ENCODE measurements around the gene TAPBPL. TPM values are rescaled to one million over a fixed set of nuclear protein-coding genes. Genes with fewer than 3 reads are reported as not detected.
A peak's percentile ranks its signal among the peaks of the same experiment; 100 is the strongest.

The TAPBPL gene
- total and polyA plus RNA-seq, 10 donors, result 15.0 to 50.1 (median 39.0) TPM

GRCh38 chr12:6423267-6424007 is 28.4 kb upstream of the TAPBPL start:
- intact Hi-C loops (cut with DNase I; ENCODE audit: low total_unique reads), result loop anchor here (5.0 kb wide), 2 partner anchors 49 to 114 kb away; partner anchors contain the start of gene VAMP1

GRCh38 chr12:6424008-6424347 is 27.9 kb upstream of the TAPBPL start:
- intact Hi-C loops (cut with DNase I; ENCODE audit: low total_unique reads), result loop anchor here (5.0 kb wide), 2 partner anchors 48 to 113 kb away; partner anchors contain the start of gene VAMP1
- no peaks in the 10 kb centered on the region for H3K27me3 ChIP-seq (replicated peaks in 1 of 7)

More at GRCh38 chr12:6423267-6424007, 28.4 kb upstream of the TAPBPL start:
- no peaks in the 10 kb centered on the region for H3K9me3 ChIP-seq
- peak overlapping the region in 4 of 8 donors; percentile 42 to 88 (median 64) for H3K27ac ChIP-seq
- no peaks in the 10 kb centered on the region for H3K27me3 ChIP-seq (replicated peaks in 1 of 7)
- no peaks in the 10 kb centered on the region for H3K36me3 ChIP-seq
- TF ChIP-seq CTCF (IDR thresholded peaks at IDR 0.05 in 8 of 11, conservative IDR thresholded peaks at IDR 0.05 in 3 of 11) (peak; percentile 89 to 98 (median 92)), POLR2A (IDR thresholded peaks at IDR 0.05) (no peak), POLR2AphosphoS5 (IDR thresholded peaks at IDR 0.05) (peak; percentile 21 to 88 (median 78))
- WGBS, 5 donors, result 0 to 9% (median 7%) methylated on average over 8 to 9 of the region's 9 CpGs
- peaks cover 4 to 61% (median 40%) of the 10 kb centered on the region in 6 donors for H3K4me1 ChIP-seq
- peak; percentile 90 for DNase-seq
- H3K4me3 ChIP-seq, result peak overlapping the region in 1 of 8 donors; percentile 20

GRCh38 chr12:6424866-6425265 is 27.0 kb upstream of the TAPBPL start:
- TF ChIP-seq POLR2AphosphoS5 (IDR thresholded peaks at IDR 0.05) (no peak), POLR2A (IDR thresholded peaks at IDR 0.05) (no peak), CTCF (IDR thresholded peaks at IDR 0.05 in 8 of 11, conservative IDR thresholded peaks at IDR 0.05 in 3 of 11) (no peak)

More at GRCh38 chr12:6424008-6424347, 27.9 kb upstream of the TAPBPL start:
- Histone ChIP-seq H3K9me3 (no peaks in the 10 kb centered on the region), H3K4me1 (peaks cover 4 to 59% (median 38%) of the 10 kb centered on the region in 6 donors), H3K4me3 (peak overlapping the region in 1 of 8 donors; percentile 20), H3K36me3 (no peaks in the 10 kb centered on the region), H3K27ac (peak overlapping the region in 4 of 8 donors; percentile 42 to 88 (median 64))
- TF ChIP-seq CTCF (IDR thresholded peaks at IDR 0.05 in 8 of 11, conservative IDR thresholded peaks at IDR 0.05 in 3 of 11) (no peak), POLR2AphosphoS5 (IDR thresholded peaks at IDR 0.05) (peak in 1 of 3 donors; percentile 1), POLR2A (IDR thresholded peaks at IDR 0.05) (no peak)
- WGBS, 5 donors, result 43 to 66% (median 49%) methylated on average over 6 of the region's 6 CpGs
- no peak for DNase-seq

More at GRCh38 chr12:6424866-6425265, 27.0 kb upstream of the TAPBPL start:
- peak overlapping the region in 3 of 8 donors; percentile 82 to 88 (median 86) for H3K27ac ChIP-seq
- H3K9me3 ChIP-seq, result no peaks in the 10 kb centered on the region
- H3K36me3 ChIP-seq, result no peaks in the 10 kb centered on the region
- WGBS, 5 donors, result 78 to 91% (median 83%) methylated on average over 7 to 8 of the region's 8 CpGs
- no peak for DNase-seq
- intact Hi-C loops (cut with DNase I; ENCODE audit: low total_unique reads), result loop anchor here (5.0 kb wide), 3 partner anchors 37 to 112 kb away; partner anchors contain the start of gene VAMP1
- no peak overlapping the region for H3K4me3 ChIP-seq
- H3K27me3 ChIP-seq (replicated peaks in 1 of 7), result no peaks in the 10 kb centered on the region
- peaks cover 4 to 64% (median 40%) of the 10 kb centered on the region in 6 donors for H3K4me1 ChIP-seq
